ENCODE results near the gene TSC22D4. TPM values are rescaled to one million over a fixed set of nuclear protein-coding genes. Genes with fewer than 3 reads are reported as not detected.
"Not testable (repeated sequence)": the region's sequence is repeated elsewhere in the genome, so short reads cannot be mapped to it uniquely, and the experiment has no call there.

Gene TSC22D4
- total RNA-seq, 1 experiment from 2014 or later = 43.6 TPM

DNA sequence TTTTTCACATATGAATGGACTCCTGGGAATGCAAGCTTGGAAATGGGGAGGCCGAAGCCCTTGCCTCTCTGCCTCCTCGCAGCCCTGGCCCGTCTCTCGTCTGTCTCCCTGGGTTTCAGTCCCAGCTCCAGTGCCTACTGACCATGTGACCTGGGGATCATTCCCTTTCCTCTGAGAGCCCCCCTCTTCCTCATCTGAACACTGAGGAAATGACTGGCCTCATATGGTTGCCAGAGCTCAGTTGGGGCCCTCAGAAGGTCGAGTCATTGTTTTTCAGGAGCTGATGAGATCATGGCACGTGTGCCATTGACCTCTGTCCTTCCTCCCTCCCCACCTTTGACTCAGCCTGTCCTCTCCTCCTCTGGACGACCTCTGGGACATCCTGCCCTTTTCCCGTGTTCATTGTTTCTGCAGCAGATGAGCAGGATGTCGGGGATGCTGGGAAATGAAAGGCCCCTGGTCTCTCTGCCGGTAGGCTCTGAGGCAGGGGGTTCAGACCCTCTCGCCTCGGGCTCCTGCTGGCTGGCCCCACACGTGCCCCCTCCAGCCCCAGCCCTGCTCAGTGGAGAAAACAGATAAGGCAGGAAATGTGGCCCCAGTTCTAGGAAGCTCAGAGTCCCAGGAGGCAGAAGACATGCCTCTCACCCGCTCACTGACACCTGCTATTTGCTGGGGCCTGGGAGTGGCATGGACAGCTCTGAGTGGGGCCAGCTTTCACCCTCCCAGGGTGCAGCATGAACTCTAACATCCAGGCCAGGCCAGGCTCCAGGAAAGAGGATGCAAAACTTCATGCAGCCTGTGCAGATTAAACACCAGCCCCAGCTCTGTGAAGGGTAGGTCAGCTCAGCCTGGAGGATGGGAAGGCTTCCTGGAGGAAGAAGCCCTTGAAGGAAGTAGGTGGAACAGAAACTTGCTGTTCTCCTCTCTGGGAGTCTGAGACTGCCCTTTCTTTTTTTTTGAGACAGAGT is 34.4 kb downstream of the TSC22D4 start:
- peak; percentile 88 for DNase-seq (ENCODE audit: low read depth)

DNA sequence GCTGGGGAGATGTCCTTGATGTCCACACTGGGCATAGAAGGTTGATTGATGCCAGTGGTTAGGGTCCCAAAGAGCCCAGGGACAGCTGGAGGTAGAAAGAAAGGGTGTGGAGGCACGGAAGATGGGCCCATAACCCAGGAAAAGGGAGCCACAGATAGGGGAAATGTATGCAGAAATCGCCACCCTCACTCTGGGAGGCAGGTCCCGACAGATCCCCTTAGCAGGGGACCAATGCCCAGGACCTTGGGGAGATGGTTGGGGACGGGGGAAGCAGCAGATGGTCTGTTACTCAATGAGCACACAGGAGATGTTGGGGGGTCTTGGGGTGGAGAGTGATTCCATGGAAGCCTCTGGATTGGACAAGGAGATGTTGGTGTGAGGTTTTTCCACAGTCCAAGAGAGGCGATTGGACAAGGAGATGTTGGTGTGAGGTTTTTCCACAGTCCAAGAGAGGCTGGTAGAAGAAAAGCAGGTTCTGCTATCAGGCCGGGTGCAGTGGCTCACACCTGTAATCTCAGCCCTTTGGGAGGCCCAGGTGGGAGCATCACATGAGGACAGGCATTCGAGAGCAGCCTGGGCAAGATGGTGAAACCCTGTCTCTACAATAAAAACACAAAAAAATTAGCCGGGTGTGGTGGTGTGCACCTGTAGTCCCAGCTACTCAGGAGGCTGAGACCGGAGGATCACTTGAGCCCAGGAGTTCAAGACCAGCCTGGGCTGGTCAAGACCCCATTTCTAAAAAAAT is 35.7 kb downstream of the TSC22D4 start:
- DNase-seq (ENCODE audit: low read depth) = no peak

DNA sequence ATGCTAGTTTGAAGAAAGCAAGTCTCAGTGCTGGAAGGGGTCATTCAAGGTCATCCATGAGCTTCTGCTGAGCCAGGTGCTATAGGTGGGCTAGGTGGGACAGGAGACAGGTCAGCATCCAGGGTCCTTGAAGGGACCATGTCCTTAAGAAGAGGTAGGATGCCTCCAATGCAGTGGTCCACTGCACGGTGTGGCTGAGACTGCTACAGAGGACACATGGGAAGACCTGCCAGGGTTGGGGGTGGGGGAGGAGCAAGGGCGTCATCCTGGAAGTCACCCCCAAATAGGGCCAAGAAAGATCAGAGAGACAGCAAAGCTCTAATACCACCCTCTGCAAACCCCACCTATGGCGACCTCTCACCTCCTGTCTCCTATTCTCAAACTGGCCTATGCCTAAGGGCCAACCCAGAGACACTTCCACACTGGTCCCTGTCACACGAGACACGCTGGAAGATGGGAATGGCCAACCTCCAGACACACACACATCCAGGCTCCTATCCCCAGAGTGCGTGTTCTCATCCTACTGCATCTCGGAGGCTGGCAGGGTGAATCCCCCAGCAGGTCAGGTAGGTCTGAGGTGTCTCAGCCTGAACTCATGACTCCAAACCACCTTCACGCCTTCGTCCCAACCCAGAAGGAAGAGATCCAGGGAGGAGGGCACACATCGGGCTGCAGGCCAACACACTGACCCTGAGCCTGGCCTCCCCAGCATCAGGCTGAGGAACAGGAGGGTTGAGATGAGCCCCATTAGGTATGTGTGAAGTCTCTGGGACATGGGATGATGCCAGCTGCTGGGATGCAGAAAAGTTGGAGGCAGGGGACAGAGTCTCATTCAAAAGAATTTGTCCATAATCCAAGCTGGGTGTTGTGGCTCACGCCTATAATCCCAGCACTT is 37.1 kb downstream of the TSC22D4 start:
- DNase-seq (ENCODE audit: low read depth) = no peak

DNA sequence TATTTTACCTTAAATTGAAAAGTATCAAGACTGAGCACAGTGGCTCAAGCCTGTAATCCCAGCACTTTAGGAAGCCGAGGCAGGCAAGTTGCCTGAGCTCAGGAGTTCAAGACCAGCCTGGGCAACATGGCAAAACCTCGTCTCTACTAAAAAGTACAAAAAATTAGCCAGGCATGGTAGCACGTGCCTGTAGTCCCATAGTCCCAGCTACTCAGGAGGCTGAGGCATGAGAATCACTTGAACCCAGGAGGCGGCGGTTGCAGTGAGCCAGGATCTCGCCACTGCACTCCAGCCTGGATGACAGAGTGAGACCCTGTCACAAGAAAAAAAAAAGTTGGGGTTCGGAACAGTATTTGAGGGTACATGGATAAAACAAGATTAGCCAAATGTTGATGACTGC is 39.8 kb downstream of the TSC22D4 start:
- DNase-seq (ENCODE audit: low read depth) = not testable (repeated sequence)

DNA sequence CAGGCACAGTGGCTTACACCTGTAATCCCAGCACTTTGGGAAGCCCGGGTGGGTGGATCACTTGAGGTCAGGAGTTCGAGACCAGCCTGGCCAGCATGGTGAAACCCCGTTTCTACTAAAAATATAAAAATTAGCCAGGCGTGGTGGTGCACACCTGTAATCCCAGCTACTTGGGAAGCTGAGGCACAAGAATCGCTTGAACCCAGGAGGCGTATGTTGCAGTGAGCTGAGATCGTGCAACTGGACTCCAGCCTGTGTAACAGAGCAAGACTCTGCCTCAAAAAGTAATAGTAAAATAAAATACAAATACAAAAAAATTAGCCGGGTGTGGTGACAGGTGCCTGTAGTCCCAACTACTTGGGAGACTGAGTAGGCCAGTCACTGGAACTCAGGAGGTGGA is 40.3 kb downstream of the TSC22D4 start:
- not testable (repeated sequence) for DNase-seq (ENCODE audit: low read depth)

DNA sequence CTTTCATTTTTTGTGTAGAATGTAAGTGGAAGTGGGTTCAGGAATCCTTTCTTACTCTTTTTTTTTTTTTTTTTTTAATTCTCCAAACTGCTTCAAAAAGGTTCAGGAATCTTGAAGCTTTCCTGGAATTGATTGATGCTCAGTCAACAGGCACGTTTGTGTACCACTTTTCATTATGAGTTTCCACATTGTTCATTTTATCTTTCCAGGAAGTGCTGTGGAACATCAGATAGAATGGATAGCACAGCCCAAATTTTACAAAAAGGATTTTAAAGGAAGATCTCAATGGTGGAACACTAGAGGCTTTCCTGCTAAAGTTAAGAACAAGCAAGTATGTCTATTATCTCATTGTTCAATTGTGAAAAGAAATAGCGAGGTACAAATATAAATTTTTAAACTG is 40.8 kb downstream of the TSC22D4 start:
- no peak for DNase-seq (ENCODE audit: low read depth)

DNA sequence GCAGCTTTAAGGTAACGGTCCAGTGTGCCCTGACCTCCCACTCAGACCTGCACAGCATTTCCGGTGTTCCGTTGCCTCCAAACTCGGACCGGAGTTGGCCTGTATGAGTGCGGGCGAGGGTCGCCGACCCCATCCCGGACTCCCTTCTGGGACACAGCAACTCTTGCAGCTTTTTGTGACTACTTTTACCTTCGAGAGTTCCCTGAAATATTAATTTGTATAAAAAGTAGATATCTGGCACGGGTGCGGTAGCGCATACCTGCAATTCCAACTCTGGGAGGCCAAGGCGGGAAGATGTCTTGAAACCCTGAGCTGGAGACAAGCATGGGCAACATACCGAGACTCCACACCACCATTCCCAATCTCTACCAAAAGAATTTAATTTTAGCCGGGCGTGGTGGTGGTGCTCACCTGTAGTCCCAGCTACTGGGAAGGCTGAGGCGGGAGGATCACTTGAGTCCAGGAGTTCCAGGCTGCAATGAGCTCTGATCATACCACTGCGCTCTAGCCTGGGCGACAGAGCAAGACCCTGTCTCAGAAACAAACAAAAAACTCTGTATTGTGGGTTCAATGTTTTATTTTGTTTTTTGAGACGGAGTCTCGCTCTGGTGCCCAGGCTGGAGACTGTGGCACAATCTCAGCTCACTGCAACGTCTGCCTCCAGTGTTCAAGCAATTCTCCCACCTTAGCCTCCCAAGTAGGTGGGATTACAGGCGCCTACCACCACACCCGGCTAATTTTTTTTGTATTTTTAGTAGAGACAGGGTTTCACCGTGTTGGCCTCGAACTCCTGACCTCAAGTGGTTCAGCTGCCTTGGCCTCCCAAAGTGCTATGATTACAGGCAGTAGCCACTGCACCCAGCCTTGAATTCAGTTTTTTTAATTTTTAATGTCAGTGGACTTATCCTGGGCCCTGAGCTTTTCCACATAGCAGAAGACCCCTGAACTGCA is 41.6 kb downstream of the TSC22D4 start:
- no peak for DNase-seq (ENCODE audit: low read depth)

DNA sequence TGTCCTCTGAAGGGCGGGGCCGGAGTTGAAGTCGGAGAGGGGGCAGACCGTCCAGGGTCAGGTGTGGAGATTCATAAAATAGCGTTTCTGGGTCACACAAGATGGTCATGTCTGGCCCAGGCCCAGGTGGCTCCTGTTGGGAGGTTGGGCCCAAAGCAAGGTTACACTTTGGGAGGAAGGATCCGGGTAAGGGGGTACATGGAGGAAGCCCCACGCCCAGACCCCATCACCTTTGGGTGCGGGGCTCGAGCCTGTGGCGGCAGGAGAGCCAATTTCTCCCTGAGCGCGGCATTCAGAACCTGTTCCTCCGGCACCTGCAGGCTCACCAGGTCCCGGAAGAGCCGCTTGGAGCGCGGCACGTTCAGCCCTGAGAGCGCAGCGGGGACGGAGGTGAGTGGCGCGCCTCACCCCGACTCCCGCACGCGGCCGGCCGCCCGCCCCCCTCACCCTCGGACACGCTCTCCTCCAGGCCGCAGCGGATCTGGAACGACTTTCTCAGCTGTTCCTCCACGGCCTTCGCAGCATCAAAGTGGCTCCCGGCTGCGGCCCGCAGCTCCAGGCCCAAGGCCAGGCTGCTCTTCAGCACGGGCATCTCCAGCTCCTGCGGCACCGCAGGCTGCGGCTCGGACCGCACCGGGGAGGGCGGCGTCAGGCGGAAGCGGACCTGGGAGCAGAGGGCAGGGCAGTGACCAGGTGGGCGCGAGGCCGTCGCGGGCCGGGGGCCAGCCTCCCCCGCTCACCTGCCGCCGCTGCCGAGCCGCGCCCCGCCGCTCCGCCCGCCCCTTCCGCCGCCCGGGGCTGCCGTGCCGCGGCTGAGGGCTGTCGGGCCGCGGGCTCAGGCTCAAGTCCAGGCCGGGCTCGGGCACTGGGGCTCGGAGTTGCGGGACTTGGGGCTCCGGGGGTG is 43.4 kb downstream of the TSC22D4 start:
- no peak for DNase-seq (ENCODE audit: low read depth)

DNA sequence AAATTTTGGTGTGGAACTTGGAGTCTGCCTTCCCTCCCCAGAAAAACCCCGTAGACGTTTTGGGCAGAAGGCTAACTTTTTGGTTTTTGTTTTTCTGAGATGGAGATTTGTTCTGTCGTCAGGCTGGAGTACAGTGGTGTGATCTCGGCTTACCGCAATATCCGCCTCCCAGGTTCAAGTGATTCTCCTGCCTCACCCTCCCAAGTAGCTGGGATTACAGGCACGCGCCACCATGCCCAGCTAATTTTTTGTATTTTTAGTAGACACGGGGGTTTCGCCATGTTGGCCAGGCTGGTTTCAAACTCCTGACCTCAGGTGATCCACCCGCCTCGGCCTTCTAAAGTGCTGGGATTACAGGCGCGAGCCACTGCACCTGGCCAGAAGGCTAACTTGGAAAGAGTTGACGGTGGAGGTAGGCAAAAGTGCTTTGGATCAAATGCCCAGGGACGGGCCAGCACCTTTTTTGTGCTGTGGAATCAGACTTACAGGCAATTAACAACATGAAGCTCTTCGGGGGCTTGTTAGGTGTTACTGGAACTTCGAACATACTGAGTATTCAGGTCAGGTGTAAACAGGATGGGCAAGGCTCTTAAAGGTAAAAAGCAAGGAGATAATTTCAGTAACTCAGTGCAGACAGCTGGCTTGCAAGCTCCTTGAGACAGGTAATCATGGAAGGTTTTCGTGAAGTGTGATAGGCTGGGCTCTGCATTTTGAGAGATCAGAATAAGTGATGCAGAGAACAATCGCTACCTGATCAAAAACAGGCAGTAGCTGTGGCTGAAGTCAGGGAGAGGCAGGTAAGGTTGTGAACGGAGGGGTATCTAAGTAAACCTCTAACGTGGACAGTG is 44.5 kb downstream of the TSC22D4 start:
- DNase-seq (ENCODE audit: low read depth) = no peak

DNA sequence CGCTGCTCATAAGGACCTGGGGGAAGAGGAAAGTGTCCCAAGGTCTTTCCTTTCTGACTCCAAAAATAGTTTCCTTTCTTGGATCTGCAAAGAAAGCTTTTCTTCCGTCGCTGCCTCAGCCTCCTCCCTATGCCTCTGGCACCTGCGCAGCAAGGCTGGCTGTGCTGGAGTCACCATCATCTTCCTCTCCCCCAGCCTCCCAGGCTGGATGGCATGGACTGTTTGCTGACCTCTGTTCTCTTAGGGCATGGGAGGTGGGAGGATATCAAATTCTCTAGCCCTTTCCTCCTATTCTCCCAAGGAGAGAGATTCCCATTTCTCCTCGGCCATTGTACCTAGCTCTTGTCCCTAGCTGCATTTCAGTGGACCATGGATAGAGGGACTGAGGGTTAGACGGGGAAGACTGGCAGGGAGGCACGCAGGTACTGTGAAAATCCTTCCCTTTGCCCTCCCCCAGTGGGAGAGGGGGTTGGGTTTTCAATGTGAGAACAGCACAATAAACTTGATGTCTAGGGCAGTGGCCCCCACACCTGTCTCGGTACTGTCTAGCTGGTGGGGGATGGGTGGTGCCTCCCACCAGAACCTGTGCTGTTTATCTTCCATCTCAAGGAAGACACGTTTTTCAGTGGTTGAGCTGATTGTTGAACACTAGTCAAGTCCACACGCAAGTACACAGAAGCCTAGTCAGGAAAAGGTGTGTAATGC is 45.3 kb downstream of the TSC22D4 start:
- DNase-seq (ENCODE audit: low read depth) = no peak

DNA sequence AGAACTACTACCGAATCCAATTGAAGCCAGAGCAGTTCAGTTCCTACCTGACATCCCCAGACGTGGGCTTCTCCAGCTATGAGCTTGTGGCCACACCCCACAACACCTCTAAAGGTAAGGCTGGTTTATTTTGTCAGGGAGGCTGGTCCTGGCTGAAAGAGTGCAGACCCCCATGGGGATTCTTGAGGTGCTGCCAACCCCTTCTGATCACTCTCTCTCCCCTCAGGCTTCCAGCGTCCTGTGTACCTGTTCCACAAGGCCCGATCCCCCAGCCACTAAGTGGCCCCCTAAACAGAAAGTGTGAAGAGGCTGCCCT is 45.8 kb downstream of the TSC22D4 start:
- DNase-seq (ENCODE audit: low read depth) = no peak

DNA sequence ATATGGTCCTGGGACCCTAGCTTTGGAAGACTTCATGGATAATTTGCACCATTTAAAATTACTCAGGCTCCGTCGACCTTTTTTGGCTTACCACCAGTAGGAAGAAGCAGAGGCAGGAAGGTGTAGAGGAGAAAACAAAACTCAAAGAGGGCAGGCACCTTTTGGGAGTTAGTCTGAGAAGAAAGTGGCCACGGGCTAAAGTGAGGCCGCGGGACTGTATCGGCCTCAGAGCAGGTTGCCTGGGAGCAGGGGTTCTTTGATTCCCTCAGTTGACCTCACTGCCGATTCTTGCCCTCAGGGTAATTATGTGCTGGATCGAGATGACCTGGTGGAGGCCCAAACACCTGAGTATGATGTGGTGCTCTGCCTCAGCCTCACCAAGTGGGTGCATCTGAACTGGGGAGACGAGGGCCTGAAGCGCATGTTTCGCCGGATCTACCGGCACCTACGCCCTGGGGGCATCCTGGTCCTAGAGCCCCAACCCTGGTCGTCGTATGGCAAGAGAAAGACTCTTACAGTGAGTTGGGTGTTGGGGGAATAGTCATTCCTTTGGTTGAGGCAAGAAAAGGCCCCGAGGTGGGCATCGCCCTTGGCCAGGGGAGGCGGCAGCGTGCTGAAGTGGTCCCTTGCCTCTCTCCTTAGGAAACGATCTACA is 46.3 kb downstream of the TSC22D4 start:
- DNase-seq (ENCODE audit: low read depth) = no peak

DNA sequence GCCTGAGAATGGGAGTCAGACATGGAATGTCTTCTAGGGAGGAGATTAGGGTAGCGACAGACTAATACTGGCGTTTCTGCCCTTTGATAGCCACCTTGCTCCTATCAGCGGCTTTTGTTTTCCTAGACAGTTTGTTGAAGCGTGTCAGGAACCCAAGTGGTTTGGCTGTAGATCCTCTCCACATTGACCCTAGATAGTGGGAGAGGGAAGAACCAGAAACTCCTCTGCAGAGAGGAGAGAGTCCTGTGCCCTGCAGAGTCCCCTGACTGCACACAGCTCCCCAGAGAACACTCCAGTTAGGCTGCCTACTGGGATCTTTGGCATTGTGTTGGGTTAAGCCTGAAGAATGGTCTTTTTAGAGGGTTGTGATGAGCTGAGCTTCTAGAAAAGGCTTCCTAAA is 47.0 kb downstream of the TSC22D4 start:
- DNase-seq (ENCODE audit: low read depth) = no peak

DNA sequence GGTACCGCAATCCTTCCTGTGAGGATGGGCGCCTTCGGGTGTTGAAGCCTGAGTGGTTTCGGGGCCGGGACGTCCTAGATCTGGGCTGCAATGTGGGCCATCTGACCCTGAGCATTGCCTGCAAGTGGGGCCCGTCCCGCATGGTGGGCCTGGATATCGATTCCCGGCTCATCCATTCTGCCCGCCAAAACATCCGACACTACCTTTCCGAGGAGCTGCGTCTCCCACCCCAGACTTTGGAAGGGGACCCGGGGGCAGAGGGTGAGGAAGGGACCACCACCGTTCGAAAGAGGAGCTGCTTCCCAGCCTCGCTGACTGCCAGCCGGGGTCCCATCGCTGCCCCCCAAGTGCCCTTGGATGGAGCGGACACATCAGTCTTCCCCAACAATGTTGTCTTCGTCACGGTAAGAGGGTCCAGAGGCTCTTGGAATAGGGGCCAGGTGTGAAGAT is 47.7 kb downstream of the TSC22D4 start:
- DNase-seq (ENCODE audit: low read depth) = no peak

DNA sequence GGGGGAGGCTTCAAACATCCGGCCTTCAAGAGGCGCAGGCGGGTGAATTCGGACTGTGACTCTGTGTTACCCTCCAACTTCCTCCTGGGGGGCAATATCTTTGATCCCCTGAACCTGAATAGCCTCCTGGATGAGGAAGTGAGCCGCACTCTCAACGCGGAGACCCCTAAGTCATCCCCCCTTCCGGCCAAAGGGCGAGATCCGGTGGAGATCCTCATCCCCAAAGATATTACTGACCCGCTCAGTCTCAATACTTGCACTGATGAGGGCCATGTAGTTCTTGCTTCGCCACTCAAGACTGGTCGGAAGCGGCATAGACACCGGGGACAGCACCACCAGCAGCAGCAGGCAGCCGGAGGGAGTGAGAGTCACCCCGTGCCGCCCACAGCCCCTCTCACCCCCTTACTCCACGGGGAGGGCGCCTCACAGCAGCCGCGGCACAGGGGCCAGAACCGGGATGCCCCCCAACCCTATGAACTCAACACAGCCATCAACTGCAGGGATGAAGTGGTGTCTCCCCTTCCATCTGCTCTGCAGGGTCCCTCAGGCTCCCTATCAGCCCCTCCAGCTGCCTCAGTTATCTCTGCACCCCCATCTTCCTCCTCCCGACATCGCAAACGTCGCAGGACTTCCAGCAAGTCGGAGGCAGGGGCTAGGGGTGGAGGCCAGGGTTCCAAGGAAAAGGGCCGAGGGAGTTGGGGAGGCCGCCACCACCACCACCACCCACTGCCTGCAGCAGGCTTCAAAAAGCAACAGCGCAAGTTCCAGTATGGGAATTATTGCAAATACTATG is 48.3 kb downstream of the TSC22D4 start:
- no peak for DNase-seq (ENCODE audit: low read depth)

DNA sequence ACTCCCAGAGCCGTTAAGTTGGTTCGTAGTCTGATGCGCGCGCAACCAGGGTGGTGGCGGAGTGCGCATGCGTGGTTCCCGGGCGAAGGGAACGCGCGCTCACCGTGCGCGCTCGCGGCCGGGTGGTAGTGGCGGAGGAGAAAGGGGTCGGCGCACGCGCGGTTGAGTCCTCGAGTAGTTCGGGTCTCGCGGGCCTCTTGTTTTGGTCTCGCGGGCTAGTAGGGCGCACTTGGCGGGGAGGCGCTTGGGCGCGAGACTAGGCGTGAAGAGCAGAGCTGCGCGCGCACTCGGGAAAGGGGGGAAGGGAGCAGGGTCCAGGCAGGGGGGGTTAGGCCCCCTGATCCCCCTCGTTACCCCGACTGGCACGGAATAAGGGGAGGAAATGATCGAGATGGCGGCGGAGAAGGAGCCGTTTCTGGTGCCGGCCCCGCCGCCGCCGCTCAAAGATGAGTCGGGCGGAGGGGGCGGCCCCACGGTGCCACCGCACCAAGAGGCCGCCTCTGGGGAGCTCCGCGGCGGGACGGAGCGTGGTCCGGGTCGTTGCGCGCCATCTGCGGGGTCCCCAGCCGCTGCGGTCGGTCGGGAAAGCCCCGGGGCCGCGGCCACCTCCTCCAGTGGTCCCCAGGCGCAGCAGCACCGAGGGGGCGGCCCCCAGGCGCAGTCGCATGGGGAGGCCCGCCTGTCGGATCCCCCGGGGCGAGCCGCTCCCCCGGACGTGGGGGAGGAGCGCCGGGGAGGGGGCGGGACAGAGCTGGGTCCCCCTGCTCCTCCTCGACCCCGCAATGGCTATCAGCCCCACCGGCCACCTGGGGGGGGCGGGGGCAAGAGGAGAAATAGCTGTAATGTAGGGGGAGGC is 49.1 kb downstream of the TSC22D4 start, which contains the start of gene MEPCE:
MEPCE (plus strand) TSS at position 195 of the 856 bp plus-strand sequence; CDS start at position 383, 188 bp downstream.
- DNase-seq (ENCODE audit: low read depth) = peak; percentile 95

Data from M059J (cell line).